Karpas-422 (cell line): Measurements from ENCODE around the gene PTAR1. TPM values are rescaled to one million over a fixed set of nuclear protein-coding genes. Genes with fewer than 3 reads are reported as not detected.

ENCODE experiments used
- DNase-seq: peaks from one replicate; pipeline ENCODE4 v3.0.0-alpha.2; 2015
- H2AFZ ChIP-seq: fragments of 200-600 bp; sonication (generic); 2 replicates; pipeline ENCODE4 v1.6.1; 2014; ENCODE audit warnings: antibody characterized with exemption, low read length, mixed read lengths
- H3K27ac ChIP-seq: fragments of 200-600 bp; sonication (generic); 2 replicates; pipeline ENCODE4 v1.5.1; 2014; ENCODE audit warnings: mild to moderate bottlenecking, low read length, moderate library complexity
- H3K27me3 ChIP-seq: fragments of 200-600 bp; sonication (generic); 2 replicates; pipeline ENCODE4 v1.6.1; 2014; ENCODE audit warnings: low read length, mixed read lengths
- H3K36me3 ChIP-seq: fragments of 200-600 bp; sonication (generic); 2 replicates; pipeline ENCODE4 v1.6.1; 2014; ENCODE audit warnings: low read length, mixed read lengths; ENCODE audit not compliant: insufficient read depth
- H3K4me1 ChIP-seq: fragments of 200-600 bp; sonication (generic); 2 replicates; pipeline ENCODE4 v1.6.1; 2014; ENCODE audit warnings: mild to moderate bottlenecking, low read length, mixed read lengths
- H3K4me2 ChIP-seq: fragments of 200-600 bp; sonication (generic); 2 replicates; pipeline ENCODE4 v1.6.1; 2014; ENCODE audit warnings: low read length, low read depth, mild to moderate bottlenecking; ENCODE audit not compliant: poor library complexity, severe bottlenecking
- H3K4me3 ChIP-seq: fragments of 200-600 bp; sonication (generic); 2 replicates; pipeline ENCODE4 v1.5.1; 2014; ENCODE audit warnings: mild to moderate bottlenecking, antibody characterized with exemption, low read length, mixed read lengths
- H3K79me2 ChIP-seq: fragments of 200-600 bp; sonication (generic); 2 replicates; pipeline ENCODE4 v1.6.1; 2014; ENCODE audit warnings: mild to moderate bottlenecking, low read length, mixed read lengths
- H3K9ac ChIP-seq: fragments of 200-600 bp; sonication (generic); 2 replicates; pipeline ENCODE4 v1.6.0; 2014; ENCODE audit warnings: low read length
- H3K9me2 ChIP-seq: fragments of 200-600 bp; sonication (generic), shearing (Covaris generic); replicated peaks from 2 replicates; pipeline ENCODE4 v1.6.0; 2014; ENCODE audit warnings: mild to moderate bottlenecking, low read length, moderate library complexity; ENCODE audit not compliant: insufficient read depth
- H3K9me3 ChIP-seq: fragments of 300-700, 200-600 bp; sonication (generic); 2 replicates; pipeline ENCODE4 v1.6.1; 2014; ENCODE audit warnings: low read length, mixed read lengths
- H4K20me1 ChIP-seq: fragments of 200-600 bp; sonication (generic); 2 replicates; pipeline ENCODE4 v1.6.1; 2014; ENCODE audit warnings: mild to moderate bottlenecking, antibody characterized with exemption, low read length, low read depth; ENCODE audit not compliant: insufficient read depth
- total RNA-seq: library from RNA; depleted of rRNA; stranded (reverse); fragments of >200 nt; shearing (Covaris generic); gene quantifications from 2 replicates; pipeline ENCODE4 v1.2.3, GENCODE V29; 2014; ENCODE audit warnings: low replicate concordance

PTAR1 gene
- total RNA-seq, 1 experiment from 2014 or later = 73.1 TPM

- Histone ChIP-seq H3K9ac (no peak overlapping the region), H3K9me2 (no peaks in the 10 kb centered on the region), H3K4me1 (peaks cover 24% of the 10 kb centered on the region), H3K9me3 (no peaks in the 10 kb centered on the region), H3K27me3 (no peaks in the 10 kb centered on the region), H3K4me2 (no peak overlapping the region), H3K36me3 (peaks cover 39% of the 10 kb centered on the region), H4K20me1 (no peaks in the 10 kb centered on the region), H3K4me3 (no peak overlapping the region), H2AFZ (no peak overlapping the region), H3K79me2 (peaks cover 99% of the 10 kb centered on the region), H3K27ac (no peak overlapping the region)
- DNase-seq = no peak
Measured at GRCh38 chr9:69746859-69747560, 12.8 kb downstream of the PTAR1 start.

- Histone ChIP-seq H3K9me3 (no peaks in the 10 kb centered on the region), H3K4me3 (no peak overlapping the region), H3K36me3 (peaks cover 43% of the 10 kb centered on the region), H3K9ac (no peak overlapping the region), H4K20me1 (no peaks in the 10 kb centered on the region), H3K27ac (no peak overlapping the region), H3K4me1 (peaks cover 24% of the 10 kb centered on the region), H3K9me2 (no peaks in the 10 kb centered on the region), H3K79me2 (peaks cover 99% of the 10 kb centered on the region), H2AFZ (no peak overlapping the region), H3K4me2 (no peak overlapping the region), H3K27me3 (no peaks in the 10 kb centered on the region)
- no peak for DNase-seq
Measured at GRCh38 chr9:69745716-69746437, 13.9 kb downstream of the PTAR1 start.

- Histone ChIP-seq H3K79me2 (peaks cover 96% of the 10 kb centered on the region), H2AFZ (no peak overlapping the region), H4K20me1 (no peaks in the 10 kb centered on the region), H3K4me1 (peaks cover 17% of the 10 kb centered on the region), H3K9me2 (no peaks in the 10 kb centered on the region), H3K27me3 (no peaks in the 10 kb centered on the region), H3K36me3 (peaks cover 42% of the 10 kb centered on the region), H3K9me3 (no peaks in the 10 kb centered on the region), H3K27ac (no peak overlapping the region), H3K4me3 (no peak overlapping the region), H3K9ac (no peak overlapping the region), H3K4me2 (no peak overlapping the region)
- DNase-seq = no peak
Measured at GRCh38 chr9:69744688-69745380, 15.0 kb downstream of the PTAR1 start.

- Histone ChIP-seq H3K36me3 (peaks cover 43% of the 10 kb centered on the region), H3K4me2 (no peak overlapping the region), H3K27me3 (no peaks in the 10 kb centered on the region), H3K4me3 (no peak overlapping the region), H3K27ac (no peak overlapping the region), H2AFZ (no peak overlapping the region), H4K20me1 (no peaks in the 10 kb centered on the region), H3K4me1 (peaks cover 8% of the 10 kb centered on the region), H3K79me2 (peaks cover 95% of the 10 kb centered on the region), H3K9me2 (no peaks in the 10 kb centered on the region), H3K9ac (no peak overlapping the region), H3K9me3 (no peaks in the 10 kb centered on the region)
- no peak for DNase-seq
Measured at GRCh38 chr9:69743930-69744329, 15.9 kb downstream of the PTAR1 start.

GRCh38 chr9:69740872-69741505, 18.8 kb downstream of the PTAR1 start:
- H3K4me2 ChIP-seq = no peak overlapping the region
- no peaks in the 10 kb centered on the region for H3K9me3 ChIP-seq

GRCh38 chr9:69731348-69731747, 28.5 kb downstream of the PTAR1 start:
- H3K4me2 ChIP-seq = no peak overlapping the region
- H3K4me3 ChIP-seq = no peak overlapping the region
- H3K27me3 ChIP-seq = no peaks in the 10 kb centered on the region
- H3K4me1 ChIP-seq = no peaks in the 10 kb centered on the region
- no peak overlapping the region for H3K9ac ChIP-seq
- no peaks in the 10 kb centered on the region for H4K20me1 ChIP-seq
- no peaks in the 10 kb centered on the region for H3K9me2 ChIP-seq
- no peak for DNase-seq
- H3K9me3 ChIP-seq = no peaks in the 10 kb centered on the region
- H3K36me3 ChIP-seq = peaks cover 57% of the 10 kb centered on the region
- H3K27ac ChIP-seq = no peak overlapping the region
- H3K79me2 ChIP-seq = peaks cover 57% of the 10 kb centered on the region
- no peak overlapping the region for H2AFZ ChIP-seq

More at GRCh38 chr9:69740872-69741505, 18.8 kb downstream of the PTAR1 start:
- no peak overlapping the region for H3K9ac ChIP-seq
- H3K9me2 ChIP-seq = no peaks in the 10 kb centered on the region
- H3K4me3 ChIP-seq = no peak overlapping the region
- H3K36me3 ChIP-seq = peaks cover 37% of the 10 kb centered on the region
- H3K4me1 ChIP-seq = no peaks in the 10 kb centered on the region
- no peaks in the 10 kb centered on the region for H3K27me3 ChIP-seq
- DNase-seq = no peak
- no peak overlapping the region for H2AFZ ChIP-seq
- H4K20me1 ChIP-seq = no peaks in the 10 kb centered on the region
- no peak overlapping the region for H3K27ac ChIP-seq
- peaks cover 87% of the 10 kb centered on the region for H3K79me2 ChIP-seq

DNA sequence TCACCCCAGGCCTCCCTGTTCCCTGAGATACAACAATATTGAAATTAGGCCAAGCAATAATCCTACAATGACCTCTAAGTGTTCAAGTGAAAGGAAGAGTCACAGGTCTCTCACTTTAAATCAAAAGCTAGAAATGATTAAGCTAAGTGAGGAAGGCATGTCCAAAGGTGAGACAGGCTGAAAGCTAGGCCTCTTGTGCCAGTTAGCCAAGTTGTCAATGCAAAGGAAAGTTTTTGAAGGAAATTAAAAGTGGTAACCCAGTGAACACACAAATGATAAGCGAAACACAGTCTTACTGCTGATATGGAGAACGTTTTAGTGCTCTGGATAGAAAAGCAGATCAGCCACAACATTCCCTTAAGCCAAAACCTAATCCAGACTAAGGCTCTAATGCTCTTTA, 39.8 kb downstream of the PTAR1 start:
- H2AFZ ChIP-seq = no peak overlapping the region
- no peaks in the 10 kb centered on the region for H3K9me3 ChIP-seq
- no peak overlapping the region for H3K4me3 ChIP-seq
- H3K79me2 ChIP-seq = no peaks in the 10 kb centered on the region
- H3K36me3 ChIP-seq = peaks cover 56% of the 10 kb centered on the region
- H3K27ac ChIP-seq = no peak overlapping the region
- H3K27me3 ChIP-seq = no peaks in the 10 kb centered on the region
- H3K9me2 ChIP-seq = no peaks in the 10 kb centered on the region
- no peak overlapping the region for H3K9ac ChIP-seq
- no peaks in the 10 kb centered on the region for H3K4me1 ChIP-seq
- DNase-seq = no peak
- no peaks in the 10 kb centered on the region for H4K20me1 ChIP-seq
- no peak overlapping the region for H3K4me2 ChIP-seq

DNA sequence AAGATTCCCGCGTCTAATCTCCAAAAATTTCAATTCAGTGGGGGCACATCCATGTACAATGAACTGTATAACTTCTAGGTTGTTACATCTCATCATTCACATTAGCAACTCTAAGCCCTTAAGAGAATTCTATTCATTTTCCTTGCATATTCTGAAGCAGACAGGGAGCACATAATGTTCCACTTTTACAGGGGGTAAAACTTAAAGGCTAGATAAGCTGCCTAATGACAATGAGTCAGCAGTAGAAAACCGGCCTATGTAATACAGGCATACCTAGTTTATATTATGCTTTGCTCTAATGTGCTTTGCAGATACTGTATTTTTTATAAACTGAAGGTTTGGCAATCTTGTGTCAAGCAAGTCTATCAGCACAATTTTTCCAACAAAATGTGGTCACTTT, 40.4 kb downstream of the PTAR1 start:
- no peaks in the 10 kb centered on the region for H3K4me1 ChIP-seq
- no peak overlapping the region for H3K4me3 ChIP-seq
- no peaks in the 10 kb centered on the region for H3K27me3 ChIP-seq
- H3K27ac ChIP-seq = no peak overlapping the region
- peaks cover 51% of the 10 kb centered on the region for H3K36me3 ChIP-seq
- no peaks in the 10 kb centered on the region for H4K20me1 ChIP-seq
- H3K4me2 ChIP-seq = no peak overlapping the region
- no peaks in the 10 kb centered on the region for H3K79me2 ChIP-seq
- no peaks in the 10 kb centered on the region for H3K9me2 ChIP-seq
- DNase-seq = no peak
- no peak overlapping the region for H3K9ac ChIP-seq
- no peaks in the 10 kb centered on the region for H3K9me3 ChIP-seq
- H2AFZ ChIP-seq = no peak overlapping the region
